Activated CD4-positive, alpha-beta T cell treated with anti-CD3 and anti-CD28 coated beads, Interleukin-2, amount 10 ng/mL, durations not matched to agents 24 days and 14 days (primary cell): ENCODE data around the gene ZNF784. TPM values are rescaled to one million over a fixed set of nuclear protein-coding genes. Genes with fewer than 3 reads are reported as not detected.
A peak's percentile ranks its signal among the peaks of the same experiment; 100 is the strongest.

Source experiments
- DNase-seq: peaks from one replicate; pipeline ENCODE4 v3.0.0; 2022
- H3K27ac Mint-ChIP-seq: one replicate; pipeline ENCODE4 v1.8.0; 2022; ENCODE audit warnings: mild to moderate bottlenecking, mixed read lengths
- H3K27me3 Mint-ChIP-seq: one replicate; pipeline ENCODE4 v1.8.0; 2022; ENCODE audit warnings: mixed read lengths
- H3K36me3 Mint-ChIP-seq: one replicate; pipeline ENCODE4 v1.8.0; 2022; ENCODE audit warnings: low read depth, mild to moderate bottlenecking, mixed read lengths
- H3K4me1 Mint-ChIP-seq: one replicate; pipeline ENCODE4 v1.8.0; 2021; ENCODE audit warnings: mixed read lengths
- H3K4me3 Mint-ChIP-seq: one replicate; pipeline ENCODE4 v1.8.0; 2022; ENCODE audit warnings: mild to moderate bottlenecking, moderate library complexity, mixed read lengths
- H3K9me3 Mint-ChIP-seq: one replicate; pipeline ENCODE4 v1.8.0; 2021; ENCODE audit warnings: mixed read lengths
- intact Hi-C: fragments of 100-400 bp; cut with micrococcal nuclease; formaldehyde crosslinking; loops from one replicate; pipeline ENCODE4 v1.15.1; 2023
- total RNA-seq: library from RNA; stranded (reverse); gene quantifications from 2 replicates; pipeline ENCODE4 v1.2.3, GENCODE V29; 2022

ZNF784 gene
- total RNA-seq, 1 donor from 2014 or later, result 3.7 TPM

DNA sequence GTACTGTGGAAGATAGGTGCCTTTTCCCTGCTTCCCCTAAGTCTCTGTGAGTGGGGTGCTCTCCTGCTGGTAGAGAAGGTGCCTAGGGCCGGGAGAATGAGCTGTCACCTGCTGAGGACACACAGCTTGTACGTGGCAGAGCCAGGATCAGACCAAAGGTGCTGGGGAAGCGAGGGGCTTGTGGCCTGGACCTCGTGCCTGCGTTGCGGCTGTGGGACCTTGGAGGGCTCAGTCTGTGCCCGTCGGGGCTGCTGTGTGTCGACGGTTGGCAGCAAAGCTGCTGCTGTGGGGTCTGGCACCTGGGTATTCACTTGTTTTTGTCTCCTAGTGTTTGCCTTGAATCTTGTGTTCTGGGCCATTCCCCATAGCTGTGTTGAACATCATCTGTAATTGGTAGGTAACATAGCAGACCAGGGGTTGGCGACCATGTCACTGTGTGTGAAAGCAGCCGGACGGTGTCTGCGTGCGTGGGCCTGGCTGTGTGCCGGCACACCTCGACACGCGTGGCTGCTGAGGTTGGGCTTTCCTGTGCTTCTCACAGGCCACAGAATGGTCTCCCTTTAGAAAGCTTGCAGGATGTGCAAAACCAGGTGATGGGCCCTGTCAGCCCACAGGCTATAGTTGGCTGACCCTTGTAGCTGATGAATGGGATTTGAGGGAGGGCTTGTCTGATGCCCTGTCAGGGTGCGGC is 39.6 kb upstream of the ZNF784 start:
- intact Hi-C loops, result no loop called here
- Mint-ChIP-seq H3K9me3 (no peaks in the 10 kb centered on the region), H3K4me3 (no peak overlapping the region), H3K27me3 (no peaks in the 10 kb centered on the region), H3K4me1 (peaks cover 8% of the 10 kb centered on the region), H3K27ac (no peak overlapping the region), H3K36me3 (peaks cover 71% of the 10 kb centered on the region)
- DNase-seq, result no peak

DNA sequence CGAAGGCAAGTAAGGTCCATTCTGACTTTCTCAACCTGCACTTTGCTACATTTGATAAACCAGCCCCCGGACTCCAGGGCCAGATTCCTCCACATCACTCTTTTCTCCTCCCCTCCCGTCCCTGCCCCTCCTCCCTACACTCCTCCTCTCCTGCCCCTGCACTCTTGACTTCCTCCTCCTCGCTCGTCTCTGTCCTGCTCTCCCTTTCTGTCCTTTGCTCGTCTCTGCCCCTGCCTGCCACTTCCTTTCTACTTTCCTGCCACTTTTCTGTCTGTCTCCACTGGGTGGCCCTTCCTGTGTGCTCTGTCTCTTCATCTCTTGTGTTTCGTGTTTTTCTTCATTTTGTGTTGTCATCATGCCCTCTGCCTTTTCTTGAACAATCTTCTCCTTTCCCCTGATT is 37.5 kb upstream of the ZNF784 start:
- no peaks in the 10 kb centered on the region for H3K9me3 Mint-ChIP-seq
- peaks cover 20% of the 10 kb centered on the region for H3K4me1 Mint-ChIP-seq
- no peaks in the 10 kb centered on the region for H3K27me3 Mint-ChIP-seq
- H3K27ac Mint-ChIP-seq, result no peak overlapping the region
- DNase-seq, result no peak
- H3K4me3 Mint-ChIP-seq, result no peak overlapping the region
- peaks cover 72% of the 10 kb centered on the region for H3K36me3 Mint-ChIP-seq
- intact Hi-C loops, result no loop called here

DNA sequence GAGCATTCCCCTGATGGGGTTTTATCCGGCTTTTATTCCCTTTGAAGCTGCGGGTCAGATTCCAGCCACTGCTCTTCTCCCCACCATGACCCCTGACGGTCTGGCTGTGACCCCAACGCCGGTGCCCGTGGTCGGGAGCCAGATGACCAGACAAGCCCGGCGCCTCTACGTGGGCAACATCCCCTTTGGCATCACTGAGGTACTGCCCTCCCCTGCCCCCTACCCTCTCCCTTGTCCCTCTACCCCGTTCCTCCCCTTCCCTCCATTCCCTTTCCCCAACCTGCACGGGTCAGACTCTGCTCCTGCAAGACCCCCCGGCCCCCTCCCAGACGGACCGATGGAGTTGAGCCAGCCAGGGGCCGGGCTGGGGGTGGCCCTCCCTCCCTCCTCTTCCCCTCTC is 36.6 kb upstream of the ZNF784 start:
- intact Hi-C loops, result no loop called here
- Mint-ChIP-seq H3K27ac (no peak overlapping the region), H3K4me1 (peaks cover 26% of the 10 kb centered on the region), H3K27me3 (no peaks in the 10 kb centered on the region), H3K4me3 (no peak overlapping the region), H3K36me3 (peaks cover 74% of the 10 kb centered on the region), H3K9me3 (no peaks in the 10 kb centered on the region)
- no peak for DNase-seq

DNA sequence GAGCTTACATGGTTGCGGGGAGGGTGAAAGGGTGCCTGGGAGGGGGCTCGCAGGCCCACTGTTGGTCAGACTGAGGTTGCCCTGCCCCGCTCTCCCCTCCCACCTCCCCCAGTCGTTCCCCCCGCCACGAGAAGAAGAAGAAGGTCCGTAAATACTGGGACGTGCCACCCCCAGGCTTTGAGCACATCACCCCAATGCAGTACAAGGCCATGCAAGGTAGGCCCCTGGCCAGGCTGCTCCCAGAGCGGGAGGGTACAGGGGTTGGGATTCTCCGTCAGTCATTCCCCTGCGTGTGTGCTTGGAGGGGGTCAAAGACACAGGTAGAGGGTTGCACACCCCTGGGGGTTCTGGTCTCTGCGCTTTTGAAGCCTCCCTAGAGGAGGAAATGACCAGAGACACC is 36.0 kb upstream of the ZNF784 start:
- Mint-ChIP-seq H3K27me3 (no peaks in the 10 kb centered on the region), H3K9me3 (no peaks in the 10 kb centered on the region), H3K36me3 (peaks cover 77% of the 10 kb centered on the region), H3K4me1 (peaks cover 28% of the 10 kb centered on the region), H3K4me3 (no peak overlapping the region), H3K27ac (no peak overlapping the region)
- intact Hi-C loops, result no loop called here
- no peak for DNase-seq

DNA sequence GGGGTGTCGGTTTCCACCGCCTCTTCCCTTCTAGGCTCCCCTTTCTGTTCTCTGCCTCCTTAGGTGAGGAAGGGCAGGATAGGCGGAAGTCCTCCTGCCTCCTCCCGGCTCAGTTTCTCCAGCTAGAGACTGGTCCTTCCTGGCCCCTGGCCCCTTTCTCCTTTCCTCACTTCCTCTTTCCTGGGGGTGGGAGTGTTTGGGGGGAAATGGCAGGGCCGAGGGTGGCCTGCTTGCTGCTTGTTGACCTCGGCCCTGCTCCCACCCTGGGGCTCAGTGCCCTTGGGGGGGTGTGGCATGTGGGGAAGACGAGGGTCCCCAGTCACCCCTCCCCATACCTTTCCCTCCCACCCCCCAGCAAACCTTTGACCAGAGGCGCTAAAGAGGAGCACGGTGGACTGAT is 35.5 kb upstream of the ZNF784 start:
- H3K4me1 Mint-ChIP-seq, result peaks cover 28% of the 10 kb centered on the region
- H3K36me3 Mint-ChIP-seq, result peaks cover 76% of the 10 kb centered on the region
- intact Hi-C loops, result loop anchor here (10.0 kb wide), 2 partner anchors 405 to 655 kb away; partner anchors contain the start of genes PPP6R1 and ZSCAN5A
- peak overlapping the region; percentile 43 for H3K4me3 Mint-ChIP-seq
- H3K27ac Mint-ChIP-seq, result no peak overlapping the region
- DNase-seq, result no peak
- no peaks in the 10 kb centered on the region for H3K27me3 Mint-ChIP-seq
- no peaks in the 10 kb centered on the region for H3K9me3 Mint-ChIP-seq

DNA sequence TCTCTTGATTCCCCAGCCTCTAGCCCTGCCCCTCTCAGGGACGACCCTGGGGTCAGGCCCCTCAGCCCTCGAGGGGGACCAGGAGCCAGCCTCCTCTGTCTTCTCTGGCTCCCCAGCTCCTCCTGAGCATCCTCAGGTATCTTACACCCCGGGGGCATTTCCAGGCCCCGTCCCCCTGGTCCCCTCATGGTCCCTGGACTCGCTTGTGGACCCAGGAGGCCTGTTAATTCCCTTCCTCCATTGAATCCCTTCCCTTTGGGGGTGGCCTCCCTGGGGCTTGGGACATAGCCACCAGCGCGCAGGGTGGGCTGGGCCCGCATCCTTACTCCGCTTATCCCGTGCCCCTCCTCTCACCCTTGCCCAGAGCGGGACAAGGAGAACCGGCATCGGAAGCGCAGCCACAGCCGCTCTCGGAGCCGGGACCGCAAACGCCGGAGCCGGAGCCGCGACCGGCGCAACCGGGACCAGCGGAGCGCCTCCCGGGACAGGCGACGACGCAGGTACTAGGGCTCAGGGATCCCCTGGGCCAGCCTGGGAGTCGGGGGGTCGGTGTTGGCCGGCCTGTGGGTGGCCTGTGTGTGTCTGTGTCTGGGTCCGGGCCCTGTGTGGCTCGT is 34.6 kb upstream of the ZNF784 start:
- DNase-seq, result no peak
- no peak overlapping the region for H3K4me3 Mint-ChIP-seq
- no peaks in the 10 kb centered on the region for H3K9me3 Mint-ChIP-seq
- intact Hi-C loops, result loop anchor here (10.0 kb wide), 2 partner anchors 404 to 656 kb away; partner anchors contain the start of genes PPP6R1 and ZSCAN5A
- H3K27me3 Mint-ChIP-seq, result no peaks in the 10 kb centered on the region
- peaks cover 31% of the 10 kb centered on the region for H3K4me1 Mint-ChIP-seq
- H3K27ac Mint-ChIP-seq, result no peak overlapping the region
- H3K36me3 Mint-ChIP-seq, result peaks cover 68% of the 10 kb centered on the region

DNA sequence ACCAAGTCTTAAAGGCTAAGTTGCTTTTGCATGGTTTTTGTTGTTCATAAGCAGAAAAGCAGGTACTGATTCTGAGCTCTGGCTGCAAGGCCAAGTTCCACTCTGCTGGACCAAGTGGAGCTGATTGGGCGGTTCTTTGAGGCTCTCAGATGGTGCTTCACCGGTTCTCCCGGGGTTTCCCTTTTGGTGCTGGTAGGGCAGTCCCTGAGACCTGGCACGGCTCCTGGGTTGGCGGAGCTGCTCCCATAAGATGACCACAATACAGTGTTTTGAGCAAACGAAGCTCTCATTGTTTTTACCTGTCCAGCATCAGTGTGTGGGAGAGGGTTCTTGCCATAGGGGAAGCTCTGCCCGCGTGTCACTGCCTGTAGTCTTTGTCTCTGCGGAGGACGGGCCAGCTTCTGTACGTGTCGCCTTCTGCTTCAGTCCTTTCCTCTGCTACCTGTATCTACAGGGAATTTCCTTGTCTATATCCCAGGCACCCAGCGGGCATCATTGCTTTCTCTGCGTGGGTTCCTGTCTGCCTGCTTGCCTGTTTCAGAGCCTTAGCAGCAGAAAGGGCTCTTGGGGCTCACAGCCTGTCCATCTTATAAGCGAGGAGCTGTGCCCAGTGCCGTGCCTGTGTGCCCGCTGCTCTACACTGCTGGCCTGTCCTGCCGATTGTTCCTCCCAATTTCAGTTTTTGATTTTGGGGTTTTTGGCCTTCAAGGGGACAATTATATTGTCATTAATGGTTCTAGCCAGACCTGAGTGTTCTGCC is 32.8 kb upstream of the ZNF784 start:
- DNase-seq, result no peak
- H3K27me3 Mint-ChIP-seq, result peaks cover 1% of the 10 kb centered on the region
- peak overlapping the region; percentile 88 for H3K4me3 Mint-ChIP-seq
- no peaks in the 10 kb centered on the region for H3K9me3 Mint-ChIP-seq
- intact Hi-C loops, result loop anchor here (10.0 kb wide), 2 partner anchors 402 to 658 kb away; partner anchors contain the start of genes PPP6R1 and ZSCAN5A
- peaks cover 33% of the 10 kb centered on the region for H3K4me1 Mint-ChIP-seq
- H3K27ac Mint-ChIP-seq, result peak overlapping the region; percentile 47
- peaks cover 54% of the 10 kb centered on the region for H3K36me3 Mint-ChIP-seq

DNA sequence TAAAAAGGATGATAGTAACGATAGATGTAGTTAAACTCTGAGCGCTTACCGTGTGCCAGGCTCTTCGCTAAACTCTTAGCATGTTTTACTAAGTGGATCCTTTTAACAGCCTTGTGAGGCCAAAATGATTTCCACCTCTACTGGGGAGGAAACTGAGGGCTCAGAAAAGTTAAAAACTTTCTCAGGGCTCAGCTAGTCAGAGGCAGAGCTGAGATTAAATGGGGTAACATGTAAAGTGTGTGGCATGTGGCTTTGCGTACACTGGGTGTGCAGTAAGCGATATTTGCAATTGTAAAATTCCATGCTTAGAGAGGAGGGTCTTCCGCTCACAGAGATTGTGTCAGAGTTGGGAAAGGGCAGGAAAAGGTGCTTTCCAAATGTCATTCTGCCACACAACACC is 32.2 kb upstream of the ZNF784 start:
- Mint-ChIP-seq H3K27me3 (peaks cover 1% of the 10 kb centered on the region), H3K27ac (peak overlapping the region; percentile 99), H3K4me3 (peak overlapping the region; percentile 88), H3K4me1 (peaks cover 30% of the 10 kb centered on the region), H3K36me3 (peaks cover 50% of the 10 kb centered on the region), H3K9me3 (no peaks in the 10 kb centered on the region)
- intact Hi-C loops, result loop anchor here (10.0 kb wide), 2 partner anchors 402 to 658 kb away; partner anchors contain the start of genes PPP6R1 and ZSCAN5A
- no peak for DNase-seq

DNA sequence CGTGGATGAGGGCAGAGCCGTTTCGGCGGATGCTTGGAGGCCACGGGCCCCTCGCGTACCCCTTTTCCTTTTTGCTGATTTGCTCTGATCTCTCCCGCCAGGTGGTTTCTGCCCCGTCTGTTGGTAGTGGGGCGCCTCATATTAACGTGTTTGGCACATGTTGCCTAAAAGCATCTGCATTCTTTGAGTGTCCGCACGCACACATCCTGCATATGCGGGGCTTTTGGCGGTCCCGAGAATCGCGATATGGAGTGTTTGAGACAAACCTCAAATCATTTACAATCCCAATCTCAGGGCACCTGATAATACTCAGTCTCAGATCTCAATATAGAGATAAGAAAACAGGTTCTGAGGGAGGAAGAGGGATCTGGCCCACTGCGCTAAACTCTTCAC is 31.3 kb upstream of the ZNF784 start:
- Mint-ChIP-seq H3K36me3 (peaks cover 43% of the 10 kb centered on the region), H3K4me1 (peaks cover 33% of the 10 kb centered on the region), H3K27ac (peak overlapping the region; percentile 99), H3K9me3 (no peaks in the 10 kb centered on the region), H3K4me3 (peak overlapping the region; percentile 88), H3K27me3 (peaks cover 1% of the 10 kb centered on the region)
- intact Hi-C loops, result loop anchor here (10.0 kb wide), 2 partner anchors 401 to 659 kb away; partner anchors contain the start of genes PPP6R1 and ZSCAN5A
- no peak for DNase-seq

DNA sequence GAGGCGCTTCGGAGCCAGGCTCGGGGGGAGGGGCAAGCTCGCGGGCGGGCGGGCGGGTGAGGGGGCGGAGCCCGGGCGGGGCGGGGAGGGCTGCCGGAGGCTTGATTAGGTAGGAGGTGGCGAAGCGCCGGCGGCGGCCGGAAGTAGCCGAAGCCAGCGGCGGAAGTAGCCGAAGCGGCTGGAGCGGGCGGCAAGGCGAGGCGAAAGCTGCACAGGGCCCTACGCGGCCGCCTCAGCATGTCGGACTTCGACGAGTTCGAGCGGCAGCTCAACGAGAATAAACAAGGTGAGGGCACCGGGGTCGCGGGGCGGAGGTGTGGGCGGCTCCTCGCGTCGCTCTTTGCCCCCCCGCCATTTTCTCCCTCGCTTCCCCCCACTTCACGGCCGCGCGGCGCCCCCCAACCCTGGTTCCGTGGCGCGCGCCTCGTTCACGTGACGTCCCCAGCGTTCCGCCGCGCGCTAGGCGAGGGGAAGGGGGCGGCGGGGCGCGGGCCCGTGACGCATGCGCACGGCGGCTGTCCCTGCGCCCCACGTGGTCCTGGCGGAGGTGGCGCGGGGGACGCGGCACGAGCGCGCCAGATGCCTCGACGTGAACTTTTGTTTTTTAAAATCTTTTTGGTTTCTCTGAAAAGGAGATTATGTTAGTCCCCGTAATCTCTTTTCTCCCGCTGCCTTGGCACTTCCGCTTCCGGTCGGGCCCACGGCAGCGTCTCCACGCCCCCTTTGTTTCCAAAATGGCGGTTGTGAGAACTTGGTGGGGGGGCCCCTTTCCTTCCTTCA is 30.7 kb upstream of the ZNF784 start, which contains the start of gene U2AF2:
U2AF2 (plus strand) TSS at position 168 of the 780 bp plus-strand sequence; CDS start at position 238, 70 bp downstream.
- peaks cover 1% of the 10 kb centered on the region for H3K27me3 Mint-ChIP-seq
- peak within 1 kb of the TSS; percentile 99 for H3K27ac Mint-ChIP-seq
- DNase-seq, result peak; percentile 98
- no peaks in the 10 kb centered on the region for H3K9me3 Mint-ChIP-seq
- peaks cover 39% of the 10 kb centered on the region for H3K36me3 Mint-ChIP-seq
- peak within 1 kb of the TSS; percentile 88 for H3K4me3 Mint-ChIP-seq
- intact Hi-C loops, result loop anchor here (1.0 to 10.0 kb wide), 9 partner anchors 12 to 660 kb away; partner anchors contain the start of genes EPN1, FIZ1, PPP6R1 and RPL28
- peaks cover 37% of the 10 kb centered on the region for H3K4me1 Mint-ChIP-seq

DNA sequence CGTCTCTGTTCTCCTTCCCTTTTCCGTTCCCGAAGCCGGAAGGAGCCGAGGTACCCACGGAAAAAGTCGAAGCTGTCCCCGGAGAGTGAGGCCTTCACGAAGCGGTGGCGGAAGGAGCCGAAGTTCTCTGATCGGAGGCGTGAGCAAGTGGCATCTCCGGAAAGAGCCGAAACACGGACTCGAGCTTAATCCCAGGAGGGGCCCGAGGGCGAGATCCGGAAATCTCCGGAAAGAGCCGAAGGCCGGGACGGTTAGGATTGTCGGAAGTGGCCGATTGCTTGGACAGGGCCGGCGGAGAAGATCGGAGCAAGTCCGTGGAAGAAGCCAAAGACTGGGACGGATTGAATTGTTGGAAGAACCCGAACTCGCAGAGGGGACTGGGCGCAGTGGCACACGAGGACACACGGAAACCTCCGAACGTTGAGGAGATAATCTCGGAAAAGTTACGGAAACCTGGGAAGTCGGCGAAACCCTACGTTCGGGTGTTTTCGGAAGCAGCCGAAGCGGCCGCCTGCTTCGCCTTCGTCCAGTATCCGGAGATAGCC is 30.0 kb upstream of the ZNF784 start:
- Mint-ChIP-seq H3K4me3 (peak overlapping the region; percentile 88), H3K9me3 (no peaks in the 10 kb centered on the region), H3K4me1 (peaks cover 42% of the 10 kb centered on the region), H3K27ac (peak overlapping the region; percentile 99), H3K36me3 (peaks cover 38% of the 10 kb centered on the region), H3K27me3 (peaks cover 1% of the 10 kb centered on the region)
- intact Hi-C loops, result loop anchor here (1.0 to 10.0 kb wide), 9 partner anchors 11 to 660 kb away; partner anchors contain the start of genes EPN1, FIZ1, PPP6R1 and RPL28
- peak; percentile 100 for DNase-seq

DNA sequence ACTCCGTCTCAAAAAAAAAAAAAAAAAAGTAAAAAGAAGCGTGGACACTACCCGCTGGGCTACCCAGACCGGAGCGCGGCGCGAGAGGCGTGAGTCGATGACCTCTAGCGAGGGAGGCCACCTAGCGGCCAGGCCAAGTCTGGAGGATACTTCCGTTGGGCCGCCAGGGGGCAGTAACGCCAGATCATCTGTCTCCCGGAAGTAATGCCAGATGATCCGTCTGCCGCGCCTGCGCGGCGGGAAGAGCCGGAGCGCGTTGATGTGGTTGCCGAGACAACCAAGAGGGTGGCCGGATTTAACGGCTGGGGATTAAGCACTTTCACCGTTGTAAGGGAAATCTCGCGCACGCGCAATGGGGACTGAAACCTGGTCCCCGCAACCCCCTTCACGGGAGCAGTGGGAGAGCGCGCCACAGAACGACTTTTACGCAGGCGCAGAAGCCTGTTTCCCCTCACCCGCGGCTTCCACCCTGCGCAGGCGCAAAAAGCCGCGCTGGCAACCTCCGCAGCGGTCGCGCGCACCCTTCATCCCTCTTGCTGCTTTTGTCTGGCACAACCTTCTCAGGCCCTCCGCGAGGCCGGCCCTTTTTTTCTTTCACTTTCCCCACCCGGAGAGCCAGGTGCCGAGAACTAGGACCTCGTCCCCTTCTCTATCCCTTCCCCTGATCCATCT is 29.4 kb upstream of the ZNF784 start:
- peaks cover 1% of the 10 kb centered on the region for H3K27me3 Mint-ChIP-seq
- peak; percentile 99 for DNase-seq
- intact Hi-C loops, result loop anchor here (1.0 to 10.0 kb wide), 10 partner anchors 10 to 661 kb away; partner anchors contain the start of genes EPN1, FIZ1, PPP6R1 and RPL28
- peak overlapping the region; percentile 88 for H3K4me3 Mint-ChIP-seq
- H3K36me3 Mint-ChIP-seq, result peaks cover 37% of the 10 kb centered on the region
- H3K9me3 Mint-ChIP-seq, result no peaks in the 10 kb centered on the region
- peak overlapping the region; percentile 99 for H3K27ac Mint-ChIP-seq
- H3K4me1 Mint-ChIP-seq, result peaks cover 43% of the 10 kb centered on the region
